ENCODE measurements around the gene CAMK2A. TPM values are rescaled to one million over a fixed set of nuclear protein-coding genes. Genes with fewer than 3 reads are reported as not detected.
A peak's percentile ranks its signal among the peaks of the same experiment; 100 is the strongest.

CAMK2A gene
- total RNA-seq, 1 experiment from 2014 or later, result not detected

GRCh38 chr5:150261231-150261630 lies 28.3 kb downstream of the CAMK2A start:
- no peaks in the 10 kb centered on the region for H3K9me3 Mint-ChIP-seq (ENCODE audit: unreplicated experiment)
- CTCF ChIA-PET, result no interaction called here
- H3K27me3 ChIP-seq (replicated peaks; ENCODE audit: control insufficient read depth, insufficient read depth, low read length), result no peaks in the 10 kb centered on the region
- no peaks in the 10 kb centered on the region for H3K27me3 Mint-ChIP-seq (ENCODE audit: insufficient read depth, unreplicated experiment)
- H3K36me3 Mint-ChIP-seq (ENCODE audit: insufficient read depth, unreplicated experiment), result no peaks in the 10 kb centered on the region
- BruUV-seq (replicated peaks), result no TSS peak
- intact Hi-C loops (cut with micrococcal nuclease; ENCODE audit: unreplicated experiment), result no loop called here
- H3K36me3 ChIP-seq (ENCODE audit: control insufficient read depth, insufficient read depth, low read length), result no peaks in the 10 kb centered on the region
- POLR2A ChIA-PET, result interaction anchor here (0.6 kb wide), 1 partner anchor 84 kb away, joined by 4 read pairs; no protein-coding TSS in a partner anchor
- DNase-seq, result no peak
- H3K4me3 Mint-ChIP-seq (ENCODE audit: unreplicated experiment), result no peak overlapping the region
- no peaks in the 10 kb centered on the region for H3K4me1 Mint-ChIP-seq (ENCODE audit: low read depth, unreplicated experiment)
- no peak overlapping the region for H3K4me3 ChIP-seq (ENCODE audit: low read depth, low read length)
- no peak overlapping the region for H3K27ac Mint-ChIP-seq (ENCODE audit: unreplicated experiment)
- no peaks in the 10 kb centered on the region for H3K9me3 ChIP-seq
- no peak for TF ChIP-seq CTCF (IDR thresholded peaks at IDR 0.05; ENCODE audit: insufficient read depth in 1 of 2, low read depth in 1 of 2, low read length in 1 of 2, severe bottlenecking in 1 of 2, unreplicated experiment in 1 of 2)
- H3K4me1 ChIP-seq, result peaks cover 5% of the 10 kb centered on the region; the same call in 1 of the 2 replicates

- Mint-ChIP-seq H3K27me3 (ENCODE audit: insufficient read depth, unreplicated experiment) (no peaks in the 10 kb centered on the region), H3K4me1 (ENCODE audit: low read depth, unreplicated experiment) (peaks cover 8% of the 10 kb centered on the region), H3K36me3 (ENCODE audit: insufficient read depth, unreplicated experiment) (no peaks in the 10 kb centered on the region), H3K27ac (ENCODE audit: unreplicated experiment) (no peak overlapping the region), H3K9me3 (ENCODE audit: unreplicated experiment) (no peaks in the 10 kb centered on the region), H3K4me3 (ENCODE audit: unreplicated experiment) (no peak overlapping the region)
- Histone ChIP-seq H3K27me3 (replicated peaks; ENCODE audit: control insufficient read depth, insufficient read depth, low read length) (no peaks in the 10 kb centered on the region), H3K4me1 (peaks cover 33% of the 10 kb centered on the region), H3K36me3 (ENCODE audit: control insufficient read depth, insufficient read depth, low read length) (no peaks in the 10 kb centered on the region; the same call in 1 of the 2 replicates), H3K9me3 (no peaks in the 10 kb centered on the region), H3K4me3 (ENCODE audit: low read depth, low read length) (no peak overlapping the region)
- intact Hi-C loops (cut with micrococcal nuclease; ENCODE audit: unreplicated experiment), result no loop called here
- no peak for DNase-seq
- ChIA-PET CTCF (no interaction called here), POLR2A (no interaction called here)
- TF ChIP-seq CTCF (IDR thresholded peaks at IDR 0.05; ENCODE audit: insufficient read depth in 1 of 2, low read depth in 1 of 2, low read length in 1 of 2, severe bottlenecking in 1 of 2, unreplicated experiment in 1 of 2), result no peak
- BruUV-seq (replicated peaks), result no TSS peak
Measured at GRCh38 chr5:150258130-150258529, 31.4 kb downstream of the CAMK2A start.

GRCh38 chr5:150257424-150257823 lies 32.1 kb downstream of the CAMK2A start:
- no peaks in the 10 kb centered on the region for H3K27me3 ChIP-seq (replicated peaks; ENCODE audit: control insufficient read depth, insufficient read depth, low read length)
- CTCF ChIA-PET, result no interaction called here
- Mint-ChIP-seq H3K9me3 (ENCODE audit: unreplicated experiment) (no peaks in the 10 kb centered on the region), H3K27ac (ENCODE audit: unreplicated experiment) (no peak overlapping the region), H3K4me1 (ENCODE audit: low read depth, unreplicated experiment) (peaks cover 8% of the 10 kb centered on the region), H3K36me3 (ENCODE audit: insufficient read depth, unreplicated experiment) (no peaks in the 10 kb centered on the region), H3K27me3 (ENCODE audit: insufficient read depth, unreplicated experiment) (no peaks in the 10 kb centered on the region), H3K4me3 (ENCODE audit: unreplicated experiment) (no peak overlapping the region)
- TF ChIP-seq CTCF (IDR thresholded peaks at IDR 0.05; ENCODE audit: insufficient read depth in 1 of 2, low read depth in 1 of 2, low read length in 1 of 2, severe bottlenecking in 1 of 2, unreplicated experiment in 1 of 2), result no peak
- peaks cover 40% of the 10 kb centered on the region for H3K4me1 ChIP-seq
- intact Hi-C loops (cut with micrococcal nuclease; ENCODE audit: unreplicated experiment), result no loop called here
- peak in 1 of 2 experiments; percentile 20 for DNase-seq
- POLR2A ChIA-PET, result no interaction called here
- H3K36me3 ChIP-seq (ENCODE audit: control insufficient read depth, insufficient read depth, low read length), result no peaks in the 10 kb centered on the region; the same call in 1 of the 2 replicates
- H3K4me3 ChIP-seq (ENCODE audit: low read depth, low read length), result no peak overlapping the region
- no peaks in the 10 kb centered on the region for H3K9me3 ChIP-seq
- no TSS peak for BruUV-seq (replicated peaks)
